DMS53 (cell line): ENCODE measurements around the gene RALGPS1.

Experiments
- DNase-seq: peaks from one replicate; lab custom pipeline; 2025; lab: John Stamatoyannopoulos, UW

Gene RALGPS1

GRCh38 chr9:127081250-127082185 lies 166.9 kb downstream of the RALGPS1 start:
- no peak for DNase-seq

DNA sequence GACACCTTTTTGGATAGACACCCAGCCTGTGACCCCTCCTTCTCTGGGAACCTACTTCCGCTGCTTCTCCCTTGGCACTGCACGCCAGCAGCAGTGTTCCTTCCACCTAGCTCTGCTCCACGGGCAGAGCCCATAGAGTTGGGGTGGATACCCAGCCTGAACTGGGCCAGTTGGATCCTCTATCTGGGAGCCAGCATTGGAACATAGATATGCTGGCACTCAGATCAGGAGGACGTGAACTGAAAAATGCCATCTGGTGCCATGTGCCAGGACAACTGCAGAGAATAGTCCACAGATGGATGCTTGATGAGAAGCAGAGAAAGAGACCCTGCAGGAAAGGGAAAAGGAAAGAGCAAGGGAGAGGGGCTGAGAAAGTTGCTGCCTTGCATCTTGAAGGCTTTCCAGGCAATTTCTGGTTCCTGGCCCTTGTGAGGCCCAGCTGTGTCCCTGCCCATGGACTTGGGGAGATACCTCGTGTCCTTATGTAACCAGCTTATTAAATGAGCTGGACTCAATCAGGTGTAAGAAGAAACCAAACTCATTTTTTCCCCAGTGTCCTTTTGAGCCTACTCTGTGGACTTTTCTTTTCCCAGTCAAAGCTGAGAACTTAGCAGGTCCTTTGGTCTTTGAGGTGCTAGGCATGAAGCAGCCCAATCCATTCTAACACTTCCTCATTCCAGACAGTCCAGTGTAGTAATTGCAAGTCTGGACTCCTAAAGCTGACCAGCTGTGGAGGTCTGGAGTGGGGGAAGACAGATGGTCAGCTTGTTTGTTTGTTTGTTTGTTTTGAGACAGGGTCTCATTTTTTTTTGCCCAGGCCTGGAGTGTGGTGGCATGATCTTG lies 168.8 kb downstream of the RALGPS1 start:
- DNase-seq = no peak

DNA sequence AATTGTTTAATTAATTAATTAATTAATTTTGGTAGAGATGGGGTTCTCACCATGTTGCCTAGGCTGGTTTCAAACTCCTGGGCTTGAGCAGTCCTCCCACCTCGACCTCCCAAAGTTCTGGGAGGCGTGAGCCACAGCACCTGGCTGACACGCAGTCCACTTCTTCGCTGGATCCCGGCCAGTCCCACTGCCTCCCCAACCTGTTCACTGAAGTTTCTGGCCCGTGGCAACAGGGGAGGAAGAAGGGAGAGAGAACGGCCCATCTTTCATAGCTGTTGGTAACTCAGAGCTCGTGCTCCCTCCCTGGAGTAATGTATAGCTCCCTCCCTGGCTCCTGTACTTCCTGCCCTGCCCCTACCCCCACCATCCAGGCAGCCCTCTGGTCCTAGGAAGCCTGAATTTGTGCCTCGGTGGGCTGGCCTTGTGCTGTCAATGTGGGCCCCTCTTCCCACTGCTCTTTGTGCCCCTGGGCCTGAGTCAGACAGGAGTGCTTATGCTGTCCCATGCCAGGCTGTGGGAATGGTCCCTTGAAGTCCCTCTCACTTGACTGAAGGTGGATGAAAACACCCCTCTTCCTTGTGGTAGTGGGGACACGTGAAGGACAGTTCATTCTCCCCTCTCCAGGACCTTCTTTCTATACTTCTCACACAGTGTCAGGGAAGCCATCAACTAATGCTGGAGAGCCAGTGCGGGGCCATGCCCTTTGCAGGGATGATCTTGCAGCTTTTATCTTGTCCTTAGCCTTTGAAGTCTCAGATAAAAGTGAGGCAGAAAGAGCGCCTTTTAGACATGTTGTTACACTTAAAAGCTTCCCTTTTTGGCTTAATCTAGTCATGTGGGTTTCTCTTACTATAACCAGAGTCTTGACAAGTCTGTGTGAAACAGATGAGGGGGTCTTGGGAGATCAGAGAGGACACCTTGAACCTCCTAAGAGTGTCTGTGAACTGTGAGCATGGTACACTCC lies 169.8 kb downstream of the RALGPS1 start:
- no peak for DNase-seq

DNA sequence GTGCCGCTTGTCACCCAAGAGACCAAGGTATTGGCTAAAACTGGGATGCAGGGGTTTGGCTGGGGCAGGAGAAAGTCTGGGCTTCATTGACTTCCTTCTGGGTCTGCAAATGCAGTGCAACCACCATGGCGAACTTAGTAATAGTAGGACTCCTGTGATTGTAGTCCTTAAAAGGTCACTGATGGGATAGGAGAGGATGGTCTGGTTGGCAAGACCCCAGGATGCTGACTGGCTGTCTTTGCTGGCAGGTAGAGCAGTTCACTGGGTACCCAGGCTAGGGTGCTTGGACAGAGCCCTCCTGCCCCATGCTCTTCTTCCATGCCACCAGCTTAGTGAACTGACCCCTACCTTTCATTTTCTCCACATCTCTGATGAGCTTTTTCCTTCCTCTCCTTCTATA lies 170.6 kb downstream of the RALGPS1 start:
- no peak for DNase-seq

DNA sequence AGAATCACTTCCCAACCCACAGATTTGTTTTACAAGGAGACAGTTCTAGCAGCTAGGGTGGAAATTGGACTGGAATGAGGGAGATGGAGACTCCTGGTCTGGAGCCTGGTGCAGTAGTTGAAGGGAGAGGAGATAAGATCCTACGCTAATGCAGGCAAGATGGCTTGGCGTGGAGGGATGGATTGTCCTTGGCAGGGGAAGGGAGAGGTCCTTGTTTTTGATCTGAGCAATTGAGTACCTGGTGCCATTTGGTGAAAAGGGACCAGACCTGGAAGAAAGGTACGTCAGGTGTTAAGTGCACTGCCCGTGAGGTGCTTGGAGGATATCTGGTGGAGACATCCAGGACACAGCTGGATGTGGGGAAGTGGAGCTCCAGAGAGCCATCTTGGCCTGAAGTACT lies 172.2 kb downstream of the RALGPS1 start:
- no peak for DNase-seq

GRCh38 chr9:127087411-127087810 lies 172.8 kb downstream of the RALGPS1 start:
- DNase-seq = no peak

GRCh38 chr9:127087836-127088235 lies 173.3 kb downstream of the RALGPS1 start:
- no peak for DNase-seq

DNA sequence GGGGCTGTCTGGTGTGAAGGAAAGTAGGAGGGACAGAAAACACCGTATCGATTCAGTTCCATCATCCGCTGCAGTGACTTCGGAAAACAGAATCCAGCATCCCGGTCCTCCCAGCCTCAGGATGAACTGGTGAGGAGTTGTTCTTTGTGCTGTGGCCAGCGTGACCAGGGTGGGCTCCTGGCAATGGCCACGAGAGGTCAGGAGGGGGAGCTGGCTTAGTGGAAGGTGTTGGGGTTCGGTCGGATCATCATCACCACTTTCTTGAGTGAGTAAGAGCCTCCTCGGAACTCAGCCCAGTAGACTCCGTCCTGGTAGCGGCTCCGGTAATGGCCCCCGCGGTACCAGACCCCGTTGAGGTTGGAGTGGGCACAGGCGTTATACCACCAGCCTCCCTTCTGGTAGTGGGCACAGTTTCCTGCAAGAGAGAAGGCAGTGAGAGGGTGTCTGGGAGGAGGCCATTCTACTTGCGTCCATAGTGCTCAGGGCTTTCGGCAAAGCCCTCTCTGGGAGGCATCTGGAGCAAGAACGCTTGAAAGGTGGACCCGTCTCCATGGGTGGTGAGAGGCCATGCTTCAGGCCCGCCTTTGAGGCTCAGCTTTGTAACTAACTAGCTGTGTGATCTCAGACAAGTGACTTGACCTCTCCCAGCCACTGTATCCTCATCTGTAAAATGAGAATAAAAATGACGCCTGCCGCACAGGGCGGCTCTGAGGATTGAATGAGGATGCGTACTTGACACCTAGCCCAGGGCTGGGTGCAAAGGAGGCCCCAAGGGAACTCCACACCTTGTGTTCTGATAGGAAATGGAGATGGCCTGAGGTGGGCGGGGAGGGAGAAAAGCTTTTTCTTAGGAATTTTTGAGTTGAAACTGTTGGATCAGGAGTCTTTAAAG lies 174.4 kb downstream of the RALGPS1 start:
- no peak for DNase-seq

GRCh38 chr9:127089631-127090081 lies 175.1 kb downstream of the RALGPS1 start:
- no peak for DNase-seq

DNA sequence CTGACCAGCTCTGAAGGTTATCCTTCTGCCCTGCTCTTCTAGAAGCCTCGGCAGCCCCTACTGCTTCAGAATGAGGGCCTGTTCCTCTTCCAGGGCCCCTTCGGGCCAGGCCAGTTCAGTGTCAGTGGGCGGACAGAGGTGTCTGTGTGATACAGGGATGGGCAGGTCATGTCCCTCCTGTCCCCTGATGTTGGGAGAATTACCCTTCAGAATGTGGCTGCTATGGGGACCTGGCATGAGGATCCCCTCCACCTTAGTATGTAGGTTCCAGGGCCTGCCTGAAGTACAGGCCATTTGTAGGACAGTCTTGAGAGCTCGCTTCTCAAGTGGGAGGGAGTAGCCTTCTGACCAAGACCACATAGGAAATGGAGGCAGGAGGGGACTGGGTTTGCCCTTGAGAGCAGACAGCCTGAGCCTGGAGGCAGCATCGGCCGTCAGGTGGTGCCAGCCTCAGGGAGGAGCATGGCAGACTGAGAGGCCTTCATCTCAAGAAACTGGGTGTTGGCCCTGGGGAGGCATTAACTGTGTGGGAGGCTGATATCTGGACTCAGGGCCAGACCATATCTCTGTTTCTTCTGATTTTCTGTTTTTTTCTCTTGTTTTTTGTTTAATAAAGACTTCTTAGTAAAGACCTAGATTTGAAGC lies 175.9 kb downstream of the RALGPS1 start:
- no peak for DNase-seq

DNA sequence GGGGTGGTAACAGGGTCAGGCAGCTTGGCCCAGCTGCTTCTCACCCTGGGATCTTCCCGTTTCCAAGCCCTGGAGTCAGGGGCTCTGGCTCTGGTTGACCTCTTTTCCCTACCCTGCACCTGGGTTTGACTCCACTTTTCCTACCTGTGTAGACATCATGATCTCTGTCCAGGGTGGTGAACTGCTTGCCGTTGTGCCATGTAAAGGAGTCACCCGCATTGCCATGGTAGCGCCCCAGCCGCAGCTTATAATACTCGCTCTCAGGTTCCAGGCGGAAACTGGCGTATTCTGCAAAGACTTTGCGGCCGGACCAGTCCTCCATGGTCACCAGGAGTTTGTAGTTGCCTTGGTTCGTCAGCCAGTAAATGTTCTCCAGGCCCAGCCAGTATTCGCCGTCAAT lies 176.9 kb downstream of the RALGPS1 start:
- DNase-seq = no peak

GRCh38 chr9:127092041-127092608 lies 177.5 kb downstream of the RALGPS1 start:
- DNase-seq = no peak

- no peak for DNase-seq
Observed at GRCh38 chr9:127093319-127094020, 178.9 kb downstream of the RALGPS1 start.

GRCh38 chr9:127095411-127095810 lies 180.8 kb downstream of the RALGPS1 start:
- DNase-seq = no peak

GRCh38 chr9:127096208-127096607 lies 181.6 kb downstream of the RALGPS1 start:
- DNase-seq = no peak

DNA sequence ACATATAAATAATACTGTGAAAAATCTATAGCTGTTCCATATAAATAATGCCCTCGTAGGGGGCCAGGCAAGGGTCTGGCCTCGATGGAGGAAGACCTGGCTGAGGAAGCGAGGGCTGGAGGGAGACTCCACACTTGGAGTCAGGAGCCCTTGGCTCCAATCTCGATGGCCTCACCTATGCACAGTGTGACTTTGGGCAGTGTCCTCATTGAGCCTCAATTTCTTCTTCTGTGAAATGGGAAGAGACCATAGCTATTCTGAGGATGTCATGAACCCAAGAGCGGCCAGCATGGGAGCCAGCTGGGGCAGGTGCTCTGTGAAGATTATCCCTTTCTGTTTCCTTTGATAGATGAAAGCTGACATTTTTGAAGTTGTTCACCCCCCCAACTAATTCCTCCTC lies 183.1 kb downstream of the RALGPS1 start:
- DNase-seq = no peak

DNA sequence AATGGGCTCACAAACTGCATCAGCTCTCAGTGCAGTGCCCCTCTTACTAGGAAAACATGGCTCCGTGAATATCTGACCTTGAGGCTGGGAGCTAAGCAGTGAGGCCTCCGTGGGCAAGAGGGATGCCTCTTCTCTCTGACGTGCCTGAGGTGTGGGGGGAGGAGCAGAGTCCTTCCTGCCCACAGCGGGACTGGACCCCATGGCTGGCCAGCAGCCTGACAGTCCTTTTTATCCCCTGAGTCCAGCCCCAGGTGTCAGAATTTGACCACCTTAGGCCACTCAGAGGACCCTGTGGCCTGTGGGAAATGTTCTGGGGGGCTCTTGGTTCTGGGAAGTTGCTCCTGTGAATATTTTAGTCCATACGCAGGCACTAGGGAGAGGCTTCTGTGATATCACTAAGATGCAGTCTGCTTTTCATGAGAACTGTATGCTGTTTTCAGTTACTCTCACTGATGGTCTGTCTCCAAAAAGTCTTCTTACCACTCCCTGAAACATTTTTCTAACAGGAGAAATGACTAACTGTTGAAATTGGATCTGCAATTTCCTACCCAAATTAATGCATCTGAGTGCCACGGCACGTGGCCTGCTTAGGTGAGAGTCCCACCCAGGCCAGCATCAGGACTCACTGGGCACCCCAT lies 184.5 kb downstream of the RALGPS1 start:
- DNase-seq = no peak

- DNase-seq = no peak
Observed at GRCh38 chr9:127099664-127100063, 185.1 kb downstream of the RALGPS1 start.

DNA sequence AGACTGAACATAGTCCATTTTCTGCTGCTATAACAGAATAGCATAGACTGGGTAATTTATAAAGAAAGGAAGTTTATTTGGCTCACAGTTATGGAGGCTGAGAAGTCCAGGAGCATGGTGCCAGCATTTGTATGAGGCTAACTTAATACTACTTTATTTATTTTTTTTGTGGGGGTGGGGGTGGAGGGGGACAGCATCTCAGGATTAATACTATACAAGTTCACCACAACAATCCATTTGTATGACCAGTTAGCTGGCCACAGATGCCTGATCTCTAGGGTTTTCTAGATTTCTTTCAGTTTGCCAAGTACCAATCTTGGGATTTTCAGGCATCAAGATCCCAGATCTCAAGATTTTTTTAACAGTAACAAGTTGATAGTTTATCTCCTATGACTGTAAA lies 187.6 kb downstream of the RALGPS1 start:
- DNase-seq = no peak
